Hepatocyte (in vitro differentiated cells): ENCODE results near the gene PRR9.

Experiments
- EZH2 ChIP-seq: fragments of 200-600 bp; sonication (generic); IDR thresholded peaks from 2 replicates; pipeline ENCODE4 v1.6.1; 2016; ENCODE audit warnings: antibody characterized with exemption, mild to moderate bottlenecking, borderline replicate concordance
- TF ChIP-seq, protein P1 (sequence below): fragments of 200-600 bp; sonication (generic); IDR thresholded peaks from 2 replicates; pipeline ENCODE4 v1.5.1; 2016; ENCODE audit warnings: antibody characterized with exemption, mild to moderate bottlenecking; ENCODE audit not compliant: poor library complexity

DNA sequence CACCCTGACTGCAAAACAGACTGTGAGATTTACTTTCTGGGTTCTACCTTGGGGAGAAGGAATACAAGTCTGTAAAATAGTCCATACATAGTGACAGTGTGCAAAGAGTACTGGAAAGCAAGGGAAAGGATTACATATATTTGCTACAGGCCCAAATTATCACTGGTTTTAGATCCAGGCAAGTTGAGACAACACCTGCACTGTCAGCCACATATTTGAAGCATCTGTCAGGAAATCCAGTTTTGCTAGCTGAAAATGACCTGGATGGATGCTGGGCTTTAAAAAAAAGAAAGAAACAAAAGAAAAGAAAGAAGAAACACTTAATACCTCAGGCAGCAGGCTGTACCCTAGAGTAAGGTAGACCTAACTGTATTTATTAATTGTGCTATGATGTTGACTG, 42.8 kb upstream of the PRR9 start:
- TF ChIP-seq, protein P1, sequence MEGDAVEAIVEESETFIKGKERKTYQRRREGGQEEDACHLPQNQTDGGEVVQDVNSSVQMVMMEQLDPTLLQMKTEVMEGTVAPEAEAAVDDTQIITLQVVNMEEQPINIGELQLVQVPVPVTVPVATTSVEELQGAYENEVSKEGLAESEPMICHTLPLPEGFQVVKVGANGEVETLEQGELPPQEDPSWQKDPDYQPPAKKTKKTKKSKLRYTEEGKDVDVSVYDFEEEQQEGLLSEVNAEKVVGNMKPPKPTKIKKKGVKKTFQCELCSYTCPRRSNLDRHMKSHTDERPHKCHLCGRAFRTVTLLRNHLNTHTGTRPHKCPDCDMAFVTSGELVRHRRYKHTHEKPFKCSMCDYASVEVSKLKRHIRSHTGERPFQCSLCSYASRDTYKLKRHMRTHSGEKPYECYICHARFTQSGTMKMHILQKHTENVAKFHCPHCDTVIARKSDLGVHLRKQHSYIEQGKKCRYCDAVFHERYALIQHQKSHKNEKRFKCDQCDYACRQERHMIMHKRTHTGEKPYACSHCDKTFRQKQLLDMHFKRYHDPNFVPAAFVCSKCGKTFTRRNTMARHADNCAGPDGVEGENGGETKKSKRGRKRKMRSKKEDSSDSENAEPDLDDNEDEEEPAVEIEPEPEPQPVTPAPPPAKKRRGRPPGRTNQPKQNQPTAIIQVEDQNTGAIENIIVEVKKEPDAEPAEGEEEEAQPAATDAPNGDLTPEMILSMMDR = no peak
- TF ChIP-seq EZH2 = no peak
